ENCODE results near the gene CAMK4.

DNA sequence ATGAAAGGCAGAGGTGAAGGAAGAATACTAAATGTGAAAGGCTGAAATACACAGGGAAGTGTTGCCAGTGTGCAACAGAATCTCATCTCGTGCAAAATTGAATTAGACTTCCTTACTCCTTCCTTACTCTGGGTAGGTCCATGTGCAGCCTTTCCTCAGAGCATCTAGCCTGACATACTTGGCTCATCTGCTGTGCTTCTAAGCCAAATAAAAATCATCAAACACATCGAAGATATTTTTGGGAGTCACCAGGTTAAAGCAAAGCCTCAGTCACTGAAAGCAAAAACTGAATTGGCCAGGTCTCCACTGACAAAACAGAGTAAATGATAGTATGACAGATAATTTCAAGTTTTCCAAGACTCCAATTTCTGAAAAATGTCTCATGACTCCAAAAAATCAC is 268.8 kb downstream of the CAMK4 start:
- TF ChIP-seq POLR2A (IDR thresholded peaks at IDR 0.05), result no peak
- TF ChIP-seq, protein P1, sequence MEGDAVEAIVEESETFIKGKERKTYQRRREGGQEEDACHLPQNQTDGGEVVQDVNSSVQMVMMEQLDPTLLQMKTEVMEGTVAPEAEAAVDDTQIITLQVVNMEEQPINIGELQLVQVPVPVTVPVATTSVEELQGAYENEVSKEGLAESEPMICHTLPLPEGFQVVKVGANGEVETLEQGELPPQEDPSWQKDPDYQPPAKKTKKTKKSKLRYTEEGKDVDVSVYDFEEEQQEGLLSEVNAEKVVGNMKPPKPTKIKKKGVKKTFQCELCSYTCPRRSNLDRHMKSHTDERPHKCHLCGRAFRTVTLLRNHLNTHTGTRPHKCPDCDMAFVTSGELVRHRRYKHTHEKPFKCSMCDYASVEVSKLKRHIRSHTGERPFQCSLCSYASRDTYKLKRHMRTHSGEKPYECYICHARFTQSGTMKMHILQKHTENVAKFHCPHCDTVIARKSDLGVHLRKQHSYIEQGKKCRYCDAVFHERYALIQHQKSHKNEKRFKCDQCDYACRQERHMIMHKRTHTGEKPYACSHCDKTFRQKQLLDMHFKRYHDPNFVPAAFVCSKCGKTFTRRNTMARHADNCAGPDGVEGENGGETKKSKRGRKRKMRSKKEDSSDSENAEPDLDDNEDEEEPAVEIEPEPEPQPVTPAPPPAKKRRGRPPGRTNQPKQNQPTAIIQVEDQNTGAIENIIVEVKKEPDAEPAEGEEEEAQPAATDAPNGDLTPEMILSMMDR (IDR thresholded peaks at IDR 0.05), result no peak

All from tibial nerve (tissue), 3 donors.